B cell (primary cell): ENCODE results near the gene KRT27. TPM values are rescaled to one million over a fixed set of nuclear protein-coding genes. Genes with fewer than 3 reads are reported as not detected.

Source experiments
- polyA plus RNA-seq: library from polyadenylated mRNA; depleted of rRNA; stranded (reverse); fragments of >200 nt; gene quantifications from 2 replicates; pipeline ENCODE4 v1.2.3, GENCODE V29; 2012
- total RNA-seq, 2 donors: library from RNA; stranded (reverse); fragments of 120-200 nt in 1 of 2; gene quantifications; 1 replicate in 1 of 2; 2 replicates in 1 of 2; pipeline versions ENCODE4 v1.2.3 to v1.2.4, GENCODE V29; 2013 to 2022

The KRT27 gene
- total and polyA plus RNA-seq, 2 donors (not counting 1 experiment from before 2014, with no cell fraction given): not detected

Other genes with a start within 250 kb of the KRT27 start
- gene CCR7, start 217.1 kb downstream of the KRT27 start, total RNA-seq: 451 and 481 TPM in 2 replicates
- gene CCR7, start 217.1 kb downstream of the KRT27 start, polyA plus RNA-seq: 116 and 142 TPM in 2 replicates
- 123 and 128 TPM in 2 replicates for gene SMARCE1, start 134.7 kb downstream of the KRT27 start, total RNA-seq
- gene SMARCE1, start 134.7 kb downstream of the KRT27 start, polyA plus RNA-seq: 19.9 and 27.7 TPM in 2 replicates
- gene KRT222, start 117.4 kb downstream of the KRT27 start, total RNA-seq: not detected in 2 replicates
- gene KRT222, start 117.4 kb downstream of the KRT27 start, polyA plus RNA-seq: not detected in 2 replicates
- not detected in 2 replicates for gene KRT24, start 78.8 kb downstream of the KRT27 start, total RNA-seq
- not detected in 2 replicates for gene KRT24, start 78.8 kb downstream of the KRT27 start, polyA plus RNA-seq
- not detected in 2 replicates for gene KRT25, start 27.2 kb downstream of the KRT27 start, total RNA-seq
- not detected in 2 replicates for gene KRT25, start 27.2 kb downstream of the KRT27 start, polyA plus RNA-seq
- gene KRT26, start 10.3 kb downstream of the KRT27 start, total RNA-seq: not detected in 2 replicates
- gene KRT26, start 10.3 kb downstream of the KRT27 start, polyA plus RNA-seq: not detected in 2 replicates
- gene KRT28, start 17.4 kb upstream of the KRT27 start, total RNA-seq: not detected in 2 replicates
- not detected in 2 replicates for gene KRT28, start 17.4 kb upstream of the KRT27 start, polyA plus RNA-seq
- gene KRT10, start 40.1 kb upstream of the KRT27 start, total RNA-seq: 29.0 and 32.9 TPM in 2 replicates
- 12.1 and 14.7 TPM in 2 replicates for gene KRT10, start 40.1 kb upstream of the KRT27 start, polyA plus RNA-seq
- gene KRT12, start 84.7 kb upstream of the KRT27 start, total RNA-seq: not detected in 2 replicates
- not detected in 2 replicates for gene KRT12, start 84.7 kb upstream of the KRT27 start, polyA plus RNA-seq
- not detected in 2 replicates for gene KRT20, start 102.7 kb upstream of the KRT27 start, total RNA-seq
- not detected in 2 replicates for gene KRT20, start 102.7 kb upstream of the KRT27 start, polyA plus RNA-seq
- not detected in 2 replicates for gene KRT23, start 155.1 kb upstream of the KRT27 start, total RNA-seq
- gene KRT23, start 155.1 kb upstream of the KRT27 start, polyA plus RNA-seq: 0.06 TPM in 1 of 2 replicates, not detected in the other
- not detected in 2 replicates for gene KRT39, start 184.4 kb upstream of the KRT27 start, total RNA-seq
- not detected in 2 replicates for gene KRT39, start 184.4 kb upstream of the KRT27 start, polyA plus RNA-seq
- gene KRT40, start 201.8 kb upstream of the KRT27 start, total RNA-seq: not detected in 2 replicates
- gene KRT40, start 201.8 kb upstream of the KRT27 start, polyA plus RNA-seq: not detected in 2 replicates
- not detected in 2 replicates for gene KRTAP3-3, start 211.6 kb upstream of the KRT27 start, total RNA-seq
- not detected in 2 replicates for gene KRTAP3-3, start 211.6 kb upstream of the KRT27 start, polyA plus RNA-seq
- not detected in 2 replicates for gene KRTAP3-2, start 217.4 kb upstream of the KRT27 start, total RNA-seq
- gene KRTAP3-2, start 217.4 kb upstream of the KRT27 start, polyA plus RNA-seq: not detected in 2 replicates
- gene KRTAP3-1, start 226.6 kb upstream of the KRT27 start, total RNA-seq: not detected in 2 replicates
- not detected in 2 replicates for gene KRTAP3-1, start 226.6 kb upstream of the KRT27 start, polyA plus RNA-seq
- not detected in 2 replicates for gene KRTAP1-5, start 244.7 kb upstream of the KRT27 start, total RNA-seq
- gene KRTAP1-5, start 244.7 kb upstream of the KRT27 start, polyA plus RNA-seq: not detected in 2 replicates
- not detected in 2 replicates for gene KRTAP1-4, start 247.6 kb upstream of the KRT27 start, total RNA-seq
- gene KRTAP1-4, start 247.6 kb upstream of the KRT27 start, polyA plus RNA-seq: not detected in 2 replicates